Measurements from ENCODE around the gene SHISA3.
A peak's percentile ranks its signal among the peaks of the same experiment; 100 is the strongest.

SHISA3 gene

GRCh38 chr4:42410446-42410845, 13.2 kb downstream of the SHISA3 start:
- peaks cover 70% of the 10 kb centered on the region for H3K36me3 Mint-ChIP-seq
- DNase-seq (ENCODE audit: low spot score in 2 of 2) (no peak), ATAC-seq (no peak)
- no peaks in the 10 kb centered on the region for H3K4me1 Mint-ChIP-seq
- no peak overlapping the region for H3K4me3 Mint-ChIP-seq
- no peak overlapping the region for H3K27ac Mint-ChIP-seq
- H3K9me3 Mint-ChIP-seq = no peaks in the 10 kb centered on the region

DNA sequence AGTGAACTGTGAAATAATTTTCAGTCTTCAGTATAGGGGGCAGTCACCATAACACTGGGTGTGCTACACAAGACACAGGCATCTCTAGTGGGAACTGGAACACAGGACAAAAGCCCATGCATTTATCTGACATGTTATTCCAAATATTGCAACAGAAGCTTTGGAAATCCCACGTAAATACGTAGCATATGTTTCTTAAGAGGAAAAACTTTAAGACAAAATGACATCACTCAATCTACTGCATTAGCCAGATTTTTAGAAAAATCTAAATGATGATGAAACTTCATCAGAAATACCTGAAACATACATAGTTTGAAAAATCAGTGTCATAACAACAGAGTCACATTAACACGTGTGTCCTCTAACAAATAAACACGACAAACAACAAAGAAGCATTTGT, 14.5 kb downstream of the SHISA3 start:
- Mint-ChIP-seq H3K27ac (no peak overlapping the region), H3K4me1 (no peaks in the 10 kb centered on the region), H3K4me3 (no peak overlapping the region), H3K36me3 (peaks cover 83% of the 10 kb centered on the region), H3K9me3 (no peaks in the 10 kb centered on the region)
- no peak for ATAC-seq
- no peak for DNase-seq (ENCODE audit: low spot score in 2 of 2)

- no peak for ATAC-seq
- Mint-ChIP-seq H3K27ac (no peak overlapping the region), H3K36me3 (peaks cover 87% of the 10 kb centered on the region), H3K4me1 (no peaks in the 10 kb centered on the region), H3K4me3 (no peak overlapping the region), H3K9me3 (no peaks in the 10 kb centered on the region)
- no peak for DNase-seq (ENCODE audit: low spot score in 2 of 2)
Observed at GRCh38 chr4:42412251-42412650, 15.0 kb downstream of the SHISA3 start.

- H3K4me3 Mint-ChIP-seq = no peak overlapping the region
- DNase-seq (ENCODE audit: low spot score in 2 of 2) (no peak), ATAC-seq (no peak)
- no peak overlapping the region for H3K27ac Mint-ChIP-seq
- H3K9me3 Mint-ChIP-seq = no peaks in the 10 kb centered on the region
- no peaks in the 10 kb centered on the region for H3K4me1 Mint-ChIP-seq
- H3K36me3 Mint-ChIP-seq = peaks cover 96% of the 10 kb centered on the region
Observed at GRCh38 chr4:42415281-42415680, 18.0 kb downstream of the SHISA3 start.

DNA sequence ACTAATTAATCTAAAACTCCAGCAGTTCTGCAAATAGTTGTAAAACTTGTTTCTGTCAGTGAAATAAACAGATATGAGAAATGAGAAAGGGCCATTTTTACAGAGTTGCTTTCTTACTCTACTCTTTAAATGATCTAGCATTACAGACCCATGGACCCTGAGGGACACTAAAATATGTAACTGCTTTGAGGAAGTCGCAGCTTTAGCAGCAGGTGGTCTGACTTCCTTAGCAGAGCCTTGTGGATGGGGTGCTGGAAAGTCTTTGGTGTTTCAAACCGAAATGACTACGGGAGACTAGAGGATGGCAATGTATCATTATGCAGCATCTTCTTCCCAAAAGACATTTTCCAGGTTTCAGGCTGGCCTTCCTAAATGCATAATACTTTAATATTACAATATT, 18.7 kb downstream of the SHISA3 start:
- Mint-ChIP-seq H3K36me3 (peaks cover 96% of the 10 kb centered on the region), H3K4me3 (no peak overlapping the region), H3K4me1 (no peaks in the 10 kb centered on the region), H3K27ac (no peak overlapping the region), H3K9me3 (no peaks in the 10 kb centered on the region)
- DNase-seq (ENCODE audit: low spot score in 2 of 2) = no peak
- ATAC-seq = no peak

- Mint-ChIP-seq H3K4me3 (no peak overlapping the region), H3K36me3 (peaks cover 96% of the 10 kb centered on the region), H3K9me3 (no peaks in the 10 kb centered on the region), H3K4me1 (no peaks in the 10 kb centered on the region), H3K27ac (no peak overlapping the region)
- ATAC-seq (no peak), DNase-seq (ENCODE audit: low spot score in 2 of 2) (no peak)
Observed at GRCh38 chr4:42417550-42417949, 20.3 kb downstream of the SHISA3 start.

DNA sequence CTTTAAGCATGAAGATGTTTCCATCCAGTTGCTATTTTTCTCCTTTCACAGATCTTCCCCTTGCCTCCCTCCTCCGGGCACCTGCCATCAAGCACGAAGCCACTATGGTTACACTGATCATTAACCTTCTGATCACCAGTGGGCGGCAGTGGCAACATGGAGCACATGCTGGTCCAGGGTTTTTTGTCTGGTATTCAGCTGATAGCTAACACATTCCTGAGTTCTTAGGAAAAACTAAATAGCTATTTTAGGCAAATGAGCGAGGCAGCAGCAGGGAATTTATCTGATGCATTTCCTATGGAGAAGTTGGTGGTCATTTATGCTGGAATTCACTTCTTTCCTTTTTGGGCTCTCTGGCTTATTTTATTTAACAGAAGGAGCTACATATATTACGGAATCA, 22.9 kb downstream of the SHISA3 start:
- ATAC-seq = no peak
- Mint-ChIP-seq H3K4me3 (no peak overlapping the region), H3K4me1 (no peaks in the 10 kb centered on the region), H3K27ac (no peak overlapping the region), H3K9me3 (no peaks in the 10 kb centered on the region), H3K36me3 (peaks cover 83% of the 10 kb centered on the region)
- no peak for DNase-seq (ENCODE audit: low spot score in 2 of 2)

DNA sequence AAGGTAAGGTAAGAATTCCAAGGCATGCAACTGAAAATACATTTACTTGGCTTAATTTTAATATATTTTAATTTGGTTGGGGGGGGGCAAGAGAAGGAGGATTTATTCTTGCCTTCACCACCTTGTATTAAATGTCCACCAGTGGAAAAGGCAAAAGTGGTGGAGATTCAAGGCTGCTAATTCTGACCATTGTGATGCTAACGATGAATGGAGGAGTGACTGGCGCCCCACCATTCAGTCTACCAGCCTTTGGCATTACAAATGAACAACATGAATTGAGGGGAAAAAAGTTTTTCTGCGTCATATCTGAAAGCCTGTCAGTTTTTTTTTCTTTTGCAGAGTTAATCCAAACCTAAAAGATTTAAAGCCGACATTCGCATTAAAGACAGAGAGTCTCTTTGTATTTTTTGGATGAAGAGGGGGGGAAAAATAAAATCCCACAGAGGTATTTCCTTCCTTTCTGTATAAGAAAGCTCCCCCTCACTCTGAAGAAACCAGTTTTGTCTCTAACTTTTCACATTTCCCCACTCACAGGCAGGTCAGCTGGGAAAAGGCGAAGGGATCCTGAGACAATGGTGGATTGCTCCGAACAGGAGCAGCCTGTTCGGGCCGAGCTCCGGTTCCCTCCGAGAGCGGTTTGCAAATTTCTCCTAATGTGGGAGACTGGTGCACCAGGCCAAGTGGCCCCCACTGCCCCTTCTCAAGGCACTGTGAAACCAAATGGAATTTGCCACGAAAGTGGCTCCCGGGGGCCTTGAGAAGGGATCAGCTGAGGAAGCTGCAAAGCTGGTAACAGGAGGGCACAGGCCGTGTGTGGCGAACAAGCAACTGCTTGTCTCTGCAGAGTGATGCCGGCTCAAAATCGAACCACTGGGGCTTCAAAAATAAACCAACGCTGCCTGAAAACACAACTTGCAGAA, 28.1 kb downstream of the SHISA3 start:
- Mint-ChIP-seq H3K27ac (no peak overlapping the region), H3K4me3 (no peak overlapping the region), H3K4me1 (no peaks in the 10 kb centered on the region), H3K36me3 (peaks cover 59% of the 10 kb centered on the region), H3K9me3 (no peaks in the 10 kb centered on the region)
- no peak for DNase-seq (ENCODE audit: low spot score in 2 of 2)
- ATAC-seq = no peak

- no peaks in the 10 kb centered on the region for H3K4me1 Mint-ChIP-seq
- no peak for ATAC-seq
- H3K27ac Mint-ChIP-seq = no peak overlapping the region
- H3K9me3 Mint-ChIP-seq = no peaks in the 10 kb centered on the region
- H3K4me3 Mint-ChIP-seq = no peak overlapping the region
- H3K36me3 Mint-ChIP-seq = peaks cover 55% of the 10 kb centered on the region
- no peak for DNase-seq (ENCODE audit: low spot score in 2 of 2)
Observed at GRCh38 chr4:42428036-42428435, 30.7 kb downstream of the SHISA3 start.

- H3K27ac Mint-ChIP-seq = no peak overlapping the region
- DNase-seq (ENCODE audit: low spot score in 2 of 2) (no peak), ATAC-seq (no peak)
- H3K36me3 Mint-ChIP-seq = peaks cover 87% of the 10 kb centered on the region
- no peaks in the 10 kb centered on the region for H3K9me3 Mint-ChIP-seq
- no peaks in the 10 kb centered on the region for H3K4me1 Mint-ChIP-seq
- H3K4me3 Mint-ChIP-seq = no peak overlapping the region
Observed at GRCh38 chr4:42436928-42437565, 39.8 kb downstream of the SHISA3 start.

DNA sequence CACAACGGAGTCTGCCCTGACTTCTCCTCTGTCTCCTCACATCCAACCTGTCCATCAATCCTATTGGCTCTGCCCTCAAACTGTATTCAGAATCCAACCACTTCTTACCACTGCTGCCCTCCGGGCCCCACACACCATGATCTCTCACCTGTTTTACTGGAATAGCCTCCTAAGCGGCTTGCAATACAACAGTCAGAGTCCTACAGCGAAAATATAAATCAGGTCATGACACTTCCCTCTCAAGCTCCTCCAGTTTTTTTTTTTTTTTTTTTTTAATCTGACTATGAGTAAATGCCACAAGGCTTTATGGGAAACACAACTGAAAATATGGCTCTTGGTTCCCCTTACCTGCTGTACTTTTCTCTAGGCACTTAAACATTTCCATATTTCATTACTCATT, 42.8 kb downstream of the SHISA3 start:
- H3K9me3 Mint-ChIP-seq = no peaks in the 10 kb centered on the region
- no peak overlapping the region for H3K4me3 Mint-ChIP-seq
- DNase-seq (ENCODE audit: low spot score in 2 of 2) (no peak), ATAC-seq (no peak)
- H3K36me3 Mint-ChIP-seq = peaks cover 92% of the 10 kb centered on the region
- no peaks in the 10 kb centered on the region for H3K4me1 Mint-ChIP-seq
- no peak overlapping the region for H3K27ac Mint-ChIP-seq

GRCh38 chr4:42442601-42443000, 45.3 kb downstream of the SHISA3 start:
- ATAC-seq = no peak
- no peak overlapping the region for H3K27ac Mint-ChIP-seq
- DNase-seq (ENCODE audit: low spot score in 2 of 2) = no peak
- no peaks in the 10 kb centered on the region for H3K9me3 Mint-ChIP-seq
- H3K4me1 Mint-ChIP-seq = no peaks in the 10 kb centered on the region
- H3K36me3 Mint-ChIP-seq = peaks cover 94% of the 10 kb centered on the region
- no peak overlapping the region for H3K4me3 Mint-ChIP-seq

DNA sequence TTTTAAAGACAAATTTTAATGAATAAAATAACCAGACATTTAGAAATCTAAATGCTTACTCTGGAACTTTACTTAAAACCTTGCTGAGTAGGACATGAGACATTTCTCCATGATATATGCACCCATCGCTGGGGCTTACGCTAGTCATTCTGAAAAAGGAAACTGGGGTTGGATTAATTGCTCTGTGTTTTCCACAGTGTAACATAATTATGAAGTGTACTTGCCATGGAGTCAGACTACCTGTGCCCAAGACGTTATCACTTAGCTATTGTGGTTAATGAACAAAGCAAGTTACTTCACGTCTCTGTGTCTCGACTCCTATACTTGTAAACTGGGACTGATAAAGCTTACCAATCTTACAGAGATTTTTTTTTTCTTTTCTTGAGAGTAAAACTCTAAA, 47.8 kb downstream of the SHISA3 start:
- Mint-ChIP-seq H3K4me3 (no peak overlapping the region), H3K36me3 (peaks cover 88% of the 10 kb centered on the region)

DNA sequence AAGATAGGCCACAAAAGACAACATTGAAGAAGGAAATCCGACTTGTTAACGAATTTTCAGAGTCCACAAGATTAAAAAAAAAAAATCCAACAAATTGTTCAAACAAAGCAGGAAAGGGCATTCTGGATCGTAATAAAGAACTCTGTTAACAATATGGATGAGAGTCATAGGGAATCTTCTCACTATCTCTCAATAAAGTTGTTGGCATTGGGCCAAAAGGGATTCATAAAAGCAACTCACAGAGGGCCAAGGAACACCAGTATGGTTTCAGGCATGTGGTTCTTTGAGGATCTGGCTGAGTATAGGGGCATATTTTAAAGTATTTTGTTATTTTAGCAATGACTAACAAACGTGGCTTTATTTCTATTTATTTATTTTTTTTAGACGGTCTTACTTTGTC, 49.5 kb downstream of the SHISA3 start:
- H3K27ac Mint-ChIP-seq = no peak overlapping the region
- no peaks in the 10 kb centered on the region for H3K9me3 Mint-ChIP-seq
- no peaks in the 10 kb centered on the region for H3K4me1 Mint-ChIP-seq
- no peak for DNase-seq (ENCODE audit: low spot score in 2 of 2)
- peaks cover 92% of the 10 kb centered on the region for H3K36me3 Mint-ChIP-seq
- H3K4me3 Mint-ChIP-seq = no peak overlapping the region
- no peak for ATAC-seq

More for the DNA sequence above, 47.8 kb downstream of the SHISA3 start:
- Mint-ChIP-seq H3K27ac (no peak overlapping the region), H3K9me3 (no peaks in the 10 kb centered on the region), H3K4me1 (no peaks in the 10 kb centered on the region)
- ATAC-seq = peak; percentile 47
- no peak for DNase-seq (ENCODE audit: low spot score in 2 of 2)

Measured in stimulated activated effector memory CD8-positive, alpha-beta T cell treated with anti-CD3 and anti-CD28 coated beads, Interleukin-12 subunit alpha, Interleukin-12 subunit beta, amount 100 ng/mL, for 72 hours (primary cell).